VCaP (cell line): Measurements from ENCODE around the gene SLC25A13.
A peak's percentile ranks its signal among the peaks of the same experiment; 100 is the strongest.

ENCODE experiments used
- H3K27ac ChIP-seq: fragments of 450-650 bp; 2 replicates; pipeline ENCODE4 v1.5.1; 2017
- TF ChIP-seq, protein P1 (sequence below): fragments of 450-650 bp; conservative IDR thresholded peaks from 2 replicates; pipeline ENCODE4 v1.5.1; 2017; ENCODE audit warnings: mild to moderate bottlenecking, moderate library complexity

The SLC25A13 gene

DNA sequence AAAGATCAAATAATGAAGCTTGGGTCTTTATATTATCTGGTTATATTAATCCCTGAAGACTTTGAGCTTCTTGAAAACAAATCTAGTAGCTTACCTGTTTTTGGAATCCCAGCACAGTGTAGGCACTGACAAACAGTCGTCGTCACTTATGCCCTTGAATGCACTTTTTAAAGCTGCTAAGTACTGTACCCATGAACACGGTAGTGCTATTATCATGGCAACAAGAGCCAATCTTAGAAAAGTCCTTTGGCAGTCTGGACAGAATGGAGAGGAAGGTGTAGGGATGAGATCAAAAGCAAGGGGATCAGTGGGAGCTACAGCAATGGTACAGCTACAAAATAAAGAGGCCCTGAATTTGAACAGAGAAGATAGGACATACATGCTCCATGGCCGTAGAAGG lies 9.4 kb downstream of the SLC25A13 start:
- TF ChIP-seq, protein P1, sequence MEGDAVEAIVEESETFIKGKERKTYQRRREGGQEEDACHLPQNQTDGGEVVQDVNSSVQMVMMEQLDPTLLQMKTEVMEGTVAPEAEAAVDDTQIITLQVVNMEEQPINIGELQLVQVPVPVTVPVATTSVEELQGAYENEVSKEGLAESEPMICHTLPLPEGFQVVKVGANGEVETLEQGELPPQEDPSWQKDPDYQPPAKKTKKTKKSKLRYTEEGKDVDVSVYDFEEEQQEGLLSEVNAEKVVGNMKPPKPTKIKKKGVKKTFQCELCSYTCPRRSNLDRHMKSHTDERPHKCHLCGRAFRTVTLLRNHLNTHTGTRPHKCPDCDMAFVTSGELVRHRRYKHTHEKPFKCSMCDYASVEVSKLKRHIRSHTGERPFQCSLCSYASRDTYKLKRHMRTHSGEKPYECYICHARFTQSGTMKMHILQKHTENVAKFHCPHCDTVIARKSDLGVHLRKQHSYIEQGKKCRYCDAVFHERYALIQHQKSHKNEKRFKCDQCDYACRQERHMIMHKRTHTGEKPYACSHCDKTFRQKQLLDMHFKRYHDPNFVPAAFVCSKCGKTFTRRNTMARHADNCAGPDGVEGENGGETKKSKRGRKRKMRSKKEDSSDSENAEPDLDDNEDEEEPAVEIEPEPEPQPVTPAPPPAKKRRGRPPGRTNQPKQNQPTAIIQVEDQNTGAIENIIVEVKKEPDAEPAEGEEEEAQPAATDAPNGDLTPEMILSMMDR, result no peak

DNA sequence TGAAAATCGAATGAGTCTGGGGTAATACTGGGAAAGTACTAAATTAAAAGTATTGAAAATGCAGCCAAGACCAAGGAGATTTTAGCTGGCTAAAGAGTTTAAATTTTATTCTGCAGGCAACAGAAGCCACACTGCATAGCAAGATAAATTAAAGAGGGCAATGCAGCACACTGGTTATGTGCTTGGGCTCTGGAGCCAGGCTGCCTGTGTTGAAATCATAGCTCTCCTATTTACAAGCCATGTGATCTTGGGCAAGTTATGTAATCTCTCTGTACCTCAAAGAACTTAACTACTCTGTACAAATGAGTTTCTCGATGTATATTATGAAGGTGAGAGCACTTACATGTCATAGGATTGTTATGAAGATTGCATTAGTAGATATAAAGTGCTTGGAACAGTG lies 9.9 kb downstream of the SLC25A13 start:
- H3K27ac ChIP-seq, result no peak overlapping the region
- TF ChIP-seq, protein P1, result no peak

More for the DNA sequence above, 9.4 kb downstream of the SLC25A13 start:
- H3K27ac ChIP-seq, result no peak overlapping the region

DNA sequence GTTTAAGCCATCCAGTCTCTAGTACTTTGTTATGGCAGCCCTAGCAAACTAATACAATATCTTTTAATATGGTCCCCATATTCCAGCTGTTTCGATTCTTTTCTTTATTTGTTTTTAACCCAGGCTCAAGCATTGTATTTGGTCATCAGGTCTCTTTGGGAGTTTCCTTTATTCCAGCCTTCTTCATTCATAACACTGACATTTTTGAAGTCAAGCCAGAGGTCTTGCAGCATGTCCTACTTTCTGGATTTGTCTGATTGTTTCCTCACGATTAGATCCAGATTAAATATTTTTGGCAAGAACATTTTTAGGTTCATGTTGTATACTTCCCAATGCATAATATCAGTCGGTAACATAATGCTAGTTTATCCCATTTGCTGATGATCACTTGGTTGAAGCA lies 11.8 kb downstream of the SLC25A13 start:
- TF ChIP-seq, protein P1, result no peak
- no peak overlapping the region for H3K27ac ChIP-seq

DNA sequence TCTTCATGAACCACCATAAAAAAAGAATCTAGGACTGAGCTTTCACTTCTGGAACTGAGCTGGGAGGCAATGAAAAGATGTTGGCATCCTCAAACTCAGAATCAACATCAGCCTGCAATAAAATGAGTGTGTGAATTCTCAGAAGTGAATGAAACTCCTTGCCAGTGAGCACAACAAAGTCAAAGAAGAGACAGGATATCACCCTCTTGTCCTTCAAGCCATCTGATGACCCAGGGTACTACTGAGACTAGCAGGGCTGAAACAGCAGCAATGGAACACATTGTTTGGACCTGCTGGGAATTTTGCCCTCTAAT lies 13.0 kb downstream of the SLC25A13 start:
- TF ChIP-seq, protein P1, result no peak
- peak overlapping the region; percentile 10; the same call in 1 of the 2 replicates for H3K27ac ChIP-seq

DNA sequence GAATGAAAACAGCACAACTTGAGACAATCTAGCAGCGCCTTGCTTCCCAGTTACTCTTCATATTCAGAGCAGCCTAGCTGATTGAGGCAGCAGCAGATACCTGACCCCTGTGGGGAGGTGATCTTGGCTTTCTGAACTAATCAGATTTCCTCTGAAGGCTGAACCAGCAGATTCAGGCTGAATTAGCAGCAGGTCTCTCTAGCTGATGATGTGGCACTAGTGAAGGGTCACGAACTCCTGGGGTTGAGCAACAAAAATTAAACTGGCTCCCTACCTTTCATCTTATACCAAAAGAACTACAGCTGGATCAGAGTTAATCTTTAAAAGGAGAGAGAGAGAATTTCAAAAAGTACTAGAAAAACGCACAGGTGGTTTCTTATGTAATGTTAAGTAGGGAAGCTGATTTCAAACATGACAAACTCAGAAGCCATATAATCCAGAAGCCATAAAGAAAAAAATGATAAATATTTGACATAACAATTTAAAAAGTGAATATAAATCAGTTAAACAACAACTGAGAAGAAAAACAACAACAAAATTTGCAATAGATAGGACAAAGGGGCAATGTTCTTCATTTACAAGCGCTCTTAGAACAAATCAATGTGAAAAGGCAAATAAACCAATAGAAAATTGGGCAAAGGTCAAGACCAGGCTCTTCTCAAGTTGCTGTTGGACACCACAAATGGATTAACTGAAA lies 13.5 kb downstream of the SLC25A13 start:
- peak overlapping the region; percentile 10; the same call in 1 of the 2 replicates for H3K27ac ChIP-seq
- TF ChIP-seq, protein P1, result no peak

DNA sequence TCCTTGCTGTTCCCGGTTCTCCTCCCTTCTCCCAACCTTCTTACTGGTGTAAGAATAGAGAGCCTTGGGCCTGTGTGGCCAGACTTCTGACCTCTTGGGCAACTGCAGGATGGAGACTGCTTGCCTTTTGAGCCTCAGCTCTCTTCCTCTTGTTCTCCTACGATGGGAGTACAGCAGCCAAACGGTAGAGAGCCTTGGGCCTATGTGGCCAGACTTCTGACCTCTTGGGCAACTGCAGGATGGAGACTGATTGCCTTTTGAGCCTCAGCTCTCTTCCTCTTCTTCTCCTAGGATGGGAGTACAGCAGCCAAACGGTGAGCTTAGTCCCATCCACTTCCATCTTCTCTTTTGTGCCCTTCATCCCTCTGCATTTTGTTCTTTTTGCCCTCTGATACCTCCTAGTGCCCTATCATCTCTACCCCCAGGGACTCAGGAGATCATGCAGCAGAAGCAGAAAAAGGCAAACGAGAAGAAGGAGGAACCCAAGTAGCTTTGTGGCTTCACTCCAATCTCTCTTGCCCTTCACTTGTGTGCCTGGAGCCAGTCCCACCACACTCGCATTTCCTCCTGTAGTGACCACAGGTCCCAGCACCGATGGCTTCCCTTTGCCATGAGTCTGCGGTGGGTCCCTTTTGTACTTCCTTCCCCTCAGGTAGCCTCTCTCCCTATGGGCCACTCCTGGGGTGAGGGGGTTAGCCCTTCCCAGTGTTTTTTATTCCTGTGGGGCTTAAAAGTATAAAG lies 15.3 kb downstream of the SLC25A13 start:
- H3K27ac ChIP-seq, result no peak overlapping the region
- TF ChIP-seq, protein P1, result no peak

DNA sequence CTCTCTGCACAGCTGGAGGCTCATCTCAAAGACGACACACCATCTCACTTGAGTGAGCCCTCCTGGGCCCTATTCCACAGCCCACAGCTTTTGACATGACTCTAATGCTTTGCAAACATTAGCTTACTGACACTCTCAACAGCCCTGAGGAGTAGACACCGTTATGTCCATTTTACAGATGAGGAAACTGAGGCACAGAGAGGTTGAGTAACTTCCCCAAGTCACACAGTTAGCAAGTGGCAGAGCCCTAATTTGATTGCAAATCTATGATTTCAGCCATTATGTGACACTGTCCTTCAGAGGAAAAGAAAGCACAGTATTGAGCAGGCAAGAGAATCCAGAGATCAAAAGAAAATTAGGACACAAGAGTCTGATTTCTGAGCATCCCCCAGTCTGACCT lies 16.0 kb downstream of the SLC25A13 start:
- TF ChIP-seq, protein P1, result no peak

More for the DNA sequence above, 16.0 kb downstream of the SLC25A13 start:
- no peak overlapping the region for H3K27ac ChIP-seq
